Calu3 (cell line): ENCODE measurements around the gene ARHGAP32. TPM values are rescaled to one million over a fixed set of nuclear protein-coding genes. Genes with fewer than 3 reads are reported as not detected.

Source experiments
- BruUV-seq: library from RNA; stranded (reverse); fragments of 400-500 nt; replicated peaks from 2 replicates; lab custom pipeline; 2021; lab: Mats Ljungman, UMichigan
- CTCF ChIA-PET: fragments of 300-600 bp; sonication (Branson Sonifier 250); formaldehyde crosslinking; loops from one replicate; lab custom pipeline; 2022; ENCODE audit warnings: antibody characterized with exemption; lab: Charles Lee
- DNase-seq: peaks from one replicate; pipeline ENCODE4 v3.0.0; 2022
- H3K27ac Mint-ChIP-seq: one replicate; pipeline ENCODE4 v1.8.0; 2022; ENCODE audit warnings: mixed read lengths; ENCODE audit not compliant: unreplicated experiment
- H3K27me3 Mint-ChIP-seq: one replicate; pipeline ENCODE4 v1.8.0; 2022; ENCODE audit warnings: mixed read lengths; ENCODE audit not compliant: unreplicated experiment
- H3K36me3 Mint-ChIP-seq: one replicate; pipeline ENCODE4 v1.8.0; 2022; ENCODE audit warnings: mild to moderate bottlenecking, moderate library complexity, mixed read lengths; ENCODE audit not compliant: insufficient read depth, unreplicated experiment
- H3K4me1 Mint-ChIP-seq: one replicate; pipeline ENCODE4 v1.8.0; 2022; ENCODE audit warnings: mild to moderate bottlenecking, low read depth, mixed read lengths; ENCODE audit not compliant: unreplicated experiment
- H3K4me3 Mint-ChIP-seq: one replicate; pipeline ENCODE4 v1.8.0; 2022; ENCODE audit warnings: mild to moderate bottlenecking, low read depth, moderate library complexity, mixed read lengths; ENCODE audit not compliant: unreplicated experiment
- H3K9me3 Mint-ChIP-seq: one replicate; pipeline ENCODE4 v1.8.0; 2022; ENCODE audit warnings: low read depth, mixed read lengths; ENCODE audit not compliant: unreplicated experiment
- CTCF ChIP-seq: fragments of 200-600 bp; IDR thresholded peaks from one replicate; pipeline ENCODE4 v1.8.0; 2022; ENCODE audit warnings: antibody characterized with exemption; ENCODE audit not compliant: unreplicated experiment
- intact Hi-C: fragments of 100-400 bp; cut with micrococcal nuclease; formaldehyde crosslinking; loops from one replicate; pipeline ENCODE4 v1.10.0; 2022; ENCODE audit not compliant: unreplicated experiment
- total RNA-seq: library from RNA; stranded (reverse); gene quantifications from 2 replicates; pipeline ENCODE4 v1.2.3, GENCODE V29; 2022

ARHGAP32 gene
- total RNA-seq, 1 experiment from 2014 or later: 40.1 TPM

GRCh38 chr11:128983023-128983422 lies 209.1 kb downstream of the ARHGAP32 start:
- no TSS peak for BruUV-seq
- H3K36me3 Mint-ChIP-seq: peaks cover 11% of the 10 kb centered on the region
- no peak for TF ChIP-seq CTCF
- no peaks in the 10 kb centered on the region for H3K9me3 Mint-ChIP-seq
- no peaks in the 10 kb centered on the region for H3K4me1 Mint-ChIP-seq
- CTCF ChIA-PET: no interaction called here
- no peak overlapping the region for H3K4me3 Mint-ChIP-seq
- no peak for DNase-seq
- intact Hi-C loops: loop anchor here (5.0 kb wide), 1 partner anchor 39 kb away; no protein-coding TSS in a partner anchor
- no peak overlapping the region for H3K27ac Mint-ChIP-seq
- H3K27me3 Mint-ChIP-seq: no peaks in the 10 kb centered on the region

GRCh38 chr11:128981254-128981653 lies 210.9 kb downstream of the ARHGAP32 start:
- intact Hi-C loops: loop anchor here (5.0 kb wide), 1 partner anchor 41 kb away; no protein-coding TSS in a partner anchor
- no peaks in the 10 kb centered on the region for H3K27me3 Mint-ChIP-seq
- H3K9me3 Mint-ChIP-seq: no peaks in the 10 kb centered on the region
- CTCF ChIA-PET: no interaction called here
- DNase-seq: no peak
- no peaks in the 10 kb centered on the region for H3K4me1 Mint-ChIP-seq
- peaks cover 18% of the 10 kb centered on the region for H3K36me3 Mint-ChIP-seq
- BruUV-seq: no TSS peak
- TF ChIP-seq CTCF: no peak
- no peak overlapping the region for H3K4me3 Mint-ChIP-seq
- H3K27ac Mint-ChIP-seq: no peak overlapping the region

GRCh38 chr11:128970598-128971190 lies 221.4 kb downstream of the ARHGAP32 start:
- no peaks in the 10 kb centered on the region for H3K4me1 Mint-ChIP-seq
- peaks cover 16% of the 10 kb centered on the region for H3K36me3 Mint-ChIP-seq
- CTCF ChIA-PET: no interaction called here
- no peaks in the 10 kb centered on the region for H3K27me3 Mint-ChIP-seq
- no peak for TF ChIP-seq CTCF
- BruUV-seq: no TSS peak
- intact Hi-C loops: no loop called here
- H3K27ac Mint-ChIP-seq: no peak overlapping the region
- no peaks in the 10 kb centered on the region for H3K9me3 Mint-ChIP-seq
- no peak for DNase-seq
- no peak overlapping the region for H3K4me3 Mint-ChIP-seq

- Mint-ChIP-seq H3K36me3 (peaks cover 22% of the 10 kb centered on the region), H3K27ac (no peak overlapping the region), H3K27me3 (no peaks in the 10 kb centered on the region), H3K4me3 (no peak overlapping the region), H3K4me1 (no peaks in the 10 kb centered on the region), H3K9me3 (no peaks in the 10 kb centered on the region)
- CTCF ChIA-PET: no interaction called here
- intact Hi-C loops: no loop called here
- no peak for DNase-seq
- no peak for TF ChIP-seq CTCF
- BruUV-seq: no TSS peak
Observed at GRCh38 chr11:128968916-128969315, 223.2 kb downstream of the ARHGAP32 start.
